GM12878 (cell line): ENCODE data around the gene SPATA46. TPM values are rescaled to one million over a fixed set of nuclear protein-coding genes. Genes with fewer than 3 reads are reported as not detected.

ENCODE experiments used
- ATAC-seq: fragments of 200-7000 bp; cut with Tn5 transposase; 3 replicates; pipeline ENCODE4 v1.9.1; 2020; ENCODE audit warnings: mild to moderate bottlenecking, moderate library complexity
- BruUV-seq: library from RNA; stranded (reverse); fragments of 400-500 nt; replicated peaks from 2 replicates; lab custom pipeline; 2021; lab: Mats Ljungman, UMichigan
- CTCF ChIA-PET: fragments of 300-600 bp; sonication (Branson Sonifier 250); formaldehyde crosslinking; extraction: SDS; loops from one replicate; lab custom pipeline; 2021; ENCODE audit warnings: inconsistent platforms; lab: Yijun Ruan, JAX
- POLR2A ChIA-PET: fragments of 350-600 bp; formaldehyde crosslinking; extraction: SDS; loops from one replicate; lab custom pipeline; 2021; ENCODE audit warnings: inconsistent platforms; lab: Charles Lee
- RAD21 ChIA-PET: fragments of 300-600 bp; sonication (Branson Sonifier 250); formaldehyde crosslinking; loops from one replicate; lab custom pipeline; 2023; ENCODE audit warnings: antibody characterized with exemption; ENCODE audit not compliant: unreplicated experiment; lab: Charles Lee
- SMC1A ChIA-PET: fragments of 300-600 bp; sonication (Branson Sonifier 250); formaldehyde crosslinking; loops from one replicate; lab custom pipeline; 2023; ENCODE audit not compliant: unreplicated experiment, uncharacterized antibody; lab: Charles Lee
- DNase-seq: peaks from one replicate; pipeline ENCODE4 v3.0.0-alpha.2; 2011; ENCODE audit warnings: low read depth, low spot score
- FAIRE-seq: peaks from 3 replicates; lab custom pipeline; 2011; peaks lifted over from hg19 to GRCh38; lab: Jason Lieb, UNC
- H2AFZ ChIP-seq: 2 replicates; pipeline ENCODE4 v1.6.0; 2011; ENCODE audit warnings: low read depth, low read length, control low read depth; ENCODE audit not compliant: control insufficient read depth
- H3K27ac ChIP-seq: 2 replicates; pipeline ENCODE4 v1.5.1; 2011; ENCODE audit warnings: control low read depth; ENCODE audit not compliant: control insufficient read depth, insufficient read depth
- H3K27me3 ChIP-seq, 2 experiments: replicated peaks in 1 of 2; 2 replicates each; pipeline versions ENCODE4 v1.6.0 to v1.6.1; 2011; ENCODE audit warnings: low read length in 1 of 2; ENCODE audit not compliant: control insufficient read depth in 2 of 2, insufficient read depth in 2 of 2
- H3K36me3 ChIP-seq, 2 experiments: 2 replicates each; pipeline ENCODE4 v1.5.1; 2011; ENCODE audit warnings: low read length in 1 of 2; ENCODE audit not compliant: control insufficient read depth in 2 of 2, insufficient read depth in 2 of 2
- H3K4me1 ChIP-seq: 2 replicates; pipeline ENCODE4 v1.6.1; 2011; ENCODE audit warnings: mild to moderate bottlenecking, low read length, moderate library complexity, mixed read lengths; ENCODE audit not compliant: control insufficient read depth, insufficient read depth
- H3K4me2 ChIP-seq: 2 replicates; pipeline ENCODE4 v1.6.0; 2011; ENCODE audit warnings: control low read depth; ENCODE audit not compliant: control insufficient read depth, insufficient read depth
- H3K4me3 ChIP-seq: fragments of 200-600 bp; sonication (generic); 2 replicates; pipeline ENCODE4 v1.5.1; 2016
- H3K79me2 ChIP-seq: 2 replicates; pipeline ENCODE4 v1.6.0; 2011; ENCODE audit warnings: low read length; ENCODE audit not compliant: control insufficient read depth, insufficient read depth
- H3K9ac ChIP-seq: 2 replicates; pipeline ENCODE4 v1.8.0; 2011; ENCODE audit warnings: low read length, control low read depth, mixed read lengths; ENCODE audit not compliant: control insufficient read depth, insufficient read depth
- H3K9me3 ChIP-seq: replicated peaks from 3 replicates; pipeline ENCODE4 v1.5.1; 2011; ENCODE audit warnings: mild to moderate bottlenecking, low read length; ENCODE audit not compliant: control insufficient read depth, insufficient read depth
- H4K20me1 ChIP-seq: 2 replicates; pipeline ENCODE4 v1.6.0; 2011; ENCODE audit not compliant: control insufficient read depth, insufficient read depth
- CBX3 ChIP-seq: fragments of 200-600 bp; sonication (generic); IDR thresholded peaks from 2 replicates; pipeline ENCODE4 v1.6.1; 2016; ENCODE audit warnings: low read depth, borderline replicate concordance
- FOS ChIP-seq: IDR thresholded peaks from 3 replicates; pipeline ENCODE4 v1.6.1; 2011; ENCODE audit warnings: borderline replicate concordance; ENCODE audit not compliant: insufficient read length; ENCODE audit errors: extremely low read depth
- NFYB ChIP-seq: IDR thresholded peaks from 2 replicates; pipeline ENCODE4 v1.6.1; 2011; ENCODE audit warnings: low read depth, mild to moderate bottlenecking, low read length, improper control_type of control experiment, moderate library complexity; ENCODE audit not compliant: insufficient read depth
- NR2C2 ChIP-seq: IDR thresholded peaks from 2 replicates; pipeline ENCODE4 v1.6.1; 2011; ENCODE audit warnings: borderline replicate concordance, low read depth; ENCODE audit not compliant: control insufficient read depth, insufficient read length
- SKIL ChIP-seq: fragments of 450-650 bp; IDR thresholded peaks from 2 replicates; pipeline ENCODE4 v1.6.1; 2017; ENCODE audit warnings: mild to moderate bottlenecking, low read depth, inconsistent platforms; ENCODE audit not compliant: poor library complexity, severe bottlenecking
- SUPT20H ChIP-seq: IDR thresholded peaks from 2 replicates; pipeline ENCODE4 v1.6.1; 2011; ENCODE audit warnings: low read depth, mild to moderate bottlenecking, low read length, moderate library complexity, borderline replicate concordance; ENCODE audit not compliant: control insufficient read depth
- SUZ12 ChIP-seq: fragments of 200-600 bp; sonication (generic); IDR thresholded peaks from one replicate; pipeline ENCODE4 v1.6.1; 2018; ENCODE audit warnings: antibody characterized with exemption, mild to moderate bottlenecking; ENCODE audit not compliant: unreplicated experiment
- TCF3 ChIP-seq: IDR thresholded peaks from 2 replicates; pipeline ENCODE4 v1.6.1; 2012; ENCODE audit warnings: low read depth, mild to moderate bottlenecking, low read length, borderline replicate concordance; ENCODE audit not compliant: insufficient read depth
- YBX1 ChIP-seq: fragments of 450-650 bp; IDR thresholded peaks from 2 replicates; pipeline ENCODE4 v1.6.1; 2016; ENCODE audit warnings: antibody characterized with exemption
- WGBS: methylation state at CpG from one replicate; pipeline ENCODE4 v1.1.6; 2016; ENCODE audit warnings: low lambda C conversion rate; ENCODE audit not compliant: insufficient replicate concordance, insufficient coverage; ENCODE audit errors: missing lambda C conversion rate; 5-methylcytosine and 5-hydroxymethylcytosine counted together
- in situ Hi-C: fragments of 300-500 bp; cut with MboI; formaldehyde crosslinking; loops from 9 replicates; pipeline ENCODE4 v1.14.3; 2018; ENCODE audit warnings: mixed read lengths
- intact Hi-C: fragments of 100-400 bp; cut with micrococcal nuclease; formaldehyde crosslinking; loops from one replicate; pipeline ENCODE4 v1.14.2; 2022; ENCODE audit not compliant: unreplicated experiment
- polyA plus RNA-seq, 11 experiments: library from polyadenylated mRNA; depleted of rRNA in 4 of 11; unstranded in 6 of 11; stranded (reverse) in 5 of 11; fragments of >200 nt; fragmentation: Nextera tagmentation in 4 of 11; fragmentation: Illumina TruSeq in 1 of 11; extraction: Ambion mirVana in 4 of 11; extraction: Trizol in 1 of 11; gene quantifications; 1 replicate in 1 of 11; 2 replicates in 10 of 11; pipeline versions ENCODE4 v1.2.1 to v1.2.3, GENCODE V29; 2011 to 2016; ENCODE audit warnings: inconsistent platforms in 2 of 11, missing spikeins in 2 of 11, low read depth in 1 of 11
- total RNA-seq, 4 experiments: library from RNA; depleted of rRNA in 3 of 4; stranded (reverse); fragments of >200 nt in 3 of 4; fragmentation: Illumina TruSeq in 1 of 4; extraction: Trizol in 1 of 4; gene quantifications; 2 replicates each; pipeline versions ENCODE4 v1.2.1 to v1.2.3, GENCODE V29; 2013 to 2021

The SPATA46 gene
- total and polyA plus RNA-seq, 10 of the 15 experiments (the other 5 are each of a cell fraction or from before 2014, with no cell fraction given), result not detected

DNA sequence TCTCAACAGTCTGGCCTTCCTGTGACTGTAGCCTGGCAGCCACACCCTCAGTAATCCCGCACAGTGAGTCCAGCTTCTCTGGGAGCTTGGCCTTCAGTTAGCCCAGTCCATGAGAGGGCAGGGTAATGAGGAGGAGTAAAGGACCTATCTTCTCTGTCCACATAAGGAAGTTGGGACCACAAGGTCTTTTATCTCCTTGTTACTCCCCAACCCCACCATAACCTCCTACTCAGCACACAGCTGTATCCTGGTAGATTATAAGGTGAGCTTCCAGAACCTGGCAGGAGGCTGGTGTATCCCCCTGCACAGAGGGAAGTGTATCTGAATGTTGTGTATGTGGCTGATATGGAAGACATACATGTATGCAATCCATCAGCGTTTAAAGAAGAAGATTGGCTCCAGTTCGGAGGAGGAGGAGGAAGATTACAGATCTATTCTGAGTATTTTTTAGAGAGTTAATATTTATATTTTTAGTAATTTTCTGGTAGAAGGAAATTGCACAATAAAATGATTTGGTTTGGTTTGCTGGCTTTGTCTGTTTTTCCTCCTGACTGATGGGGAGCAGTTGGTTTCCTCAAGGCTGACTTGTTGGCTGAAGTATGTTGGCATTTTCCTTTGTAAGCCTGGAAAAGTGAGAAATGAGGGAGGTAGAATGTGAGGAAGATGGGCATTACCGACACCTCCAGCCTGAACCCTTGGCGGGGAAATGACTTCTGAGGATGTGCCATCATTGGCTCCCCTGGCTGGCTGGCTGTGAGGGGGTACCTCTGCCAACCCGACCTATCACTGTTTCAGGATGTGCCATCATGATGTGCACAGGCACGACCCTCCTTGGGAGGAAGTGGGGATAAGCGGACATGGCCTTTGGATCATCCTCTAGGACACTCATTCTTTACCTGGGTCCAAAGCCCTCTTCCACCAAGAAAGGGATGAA lies 9.9 kb upstream of the SPATA46 start:
- no peak for ATAC-seq
- in situ Hi-C loops, result no loop called here
- DNase-seq, result no peak
- no TSS peak for BruUV-seq
- Histone ChIP-seq H3K4me2 (no peak overlapping the region), H3K4me1 (0 out of 2 replicates have a peak, but pooled peaks cover 4% of the 10 kb centered on the region)
- POLR2A ChIA-PET, result interaction anchor here (0.6 kb wide), 1 partner anchor 22 kb away, joined by 3 read pairs; no protein-coding TSS in a partner anchor
- TF ChIP-seq SUPT20H (no peak), YBX1 (no peak), SUZ12 (no peak), NFYB (no peak)
- TF ChIP-seq, all 136 proteins: peak for 0
- Histone ChIP-seq H3K9me3 (no peaks in the 10 kb centered on the region), H2AFZ (no peak overlapping the region), H3K36me3 (no peaks in the 10 kb centered on the region), H3K27ac (no peak overlapping the region), H3K27me3 (no peaks in the 10 kb centered on the region), H4K20me1 (no peaks in the 10 kb centered on the region), H3K9ac (no peak overlapping the region), H3K79me2 (no peaks in the 10 kb centered on the region), H3K4me3 (no peak overlapping the region)
- ChIA-PET RAD21 (interaction anchor here (0.6 to 0.9 kb wide), 2 partner anchors 29 to 86 kb away, joined by 3 to 4 read pairs; no protein-coding TSS in a partner anchor), SMC1A (interaction anchor here (1.0 kb wide), 1 partner anchor 20 kb away, joined by 3 read pairs; no protein-coding TSS in a partner anchor), CTCF (interaction anchor here (1.5 kb wide), 1 partner anchor 29 kb away, joined by 4 read pairs; no protein-coding TSS in a partner anchor)
- 24% methylated on average over 8 of the region's 8 CpGs for WGBS
- FAIRE-seq, result no peak
- intact Hi-C loops, result no loop called here

- SMC1A ChIA-PET, result no interaction called here
- WGBS, result 14% methylated on average over 3 of the region's 3 CpGs
- no TSS peak for BruUV-seq
Measured at GRCh38 chr1:162385702-162386101, 9.0 kb upstream of the SPATA46 start.

More at GRCh38 chr1:162385702-162386101, 9.0 kb upstream of the SPATA46 start:
- ChIA-PET CTCF (no interaction called here), POLR2A (no interaction called here), RAD21 (interaction anchor here (0.6 to 0.9 kb wide), 2 partner anchors 28 to 87 kb away, joined by 3 to 4 read pairs; no protein-coding TSS in a partner anchor)
- no peaks in the 10 kb centered on the region for H3K36me3 ChIP-seq
- H3K4me2 ChIP-seq, result no peak overlapping the region
- FAIRE-seq, result no peak
- H3K4me3 ChIP-seq, result no peak overlapping the region
- intact Hi-C loops (no loop called here), in situ Hi-C loops (no loop called here)
- no peaks in the 10 kb centered on the region for H3K9me3 ChIP-seq
- no peak for DNase-seq
- H2AFZ ChIP-seq, result no peak overlapping the region
- 0 out of 2 replicates have a peak, but pooled peaks cover 4% of the 10 kb centered on the region for H3K4me1 ChIP-seq
- ATAC-seq, result no peak
- no peaks in the 10 kb centered on the region for H3K27me3 ChIP-seq
- no peak overlapping the region for H3K27ac ChIP-seq
- no peak overlapping the region for H3K9ac ChIP-seq
- no peaks in the 10 kb centered on the region for H4K20me1 ChIP-seq
- no peaks in the 10 kb centered on the region for H3K79me2 ChIP-seq
- TF ChIP-seq NR2C2, result no peak
- TF ChIP-seq FOS, result no peak
- TF ChIP-seq TCF3, result no peak
- no peak for TF ChIP-seq SKIL
- TF ChIP-seq CBX3, result no peak
